GM19035 (cell line): ENCODE data around the gene SEPTIN1.
"Not testable (repeated sequence)": the region's sequence is repeated elsewhere in the genome, so short reads cannot be mapped to it uniquely, and the experiment has no call there.

Experiments
- ATAC-seq: cut with Tn5 transposase; IDR thresholded peaks from one replicate; pipeline ENCODE4 v1.9.1; 2021; ENCODE audit not compliant: unreplicated experiment

SEPTIN1 gene

DNA sequence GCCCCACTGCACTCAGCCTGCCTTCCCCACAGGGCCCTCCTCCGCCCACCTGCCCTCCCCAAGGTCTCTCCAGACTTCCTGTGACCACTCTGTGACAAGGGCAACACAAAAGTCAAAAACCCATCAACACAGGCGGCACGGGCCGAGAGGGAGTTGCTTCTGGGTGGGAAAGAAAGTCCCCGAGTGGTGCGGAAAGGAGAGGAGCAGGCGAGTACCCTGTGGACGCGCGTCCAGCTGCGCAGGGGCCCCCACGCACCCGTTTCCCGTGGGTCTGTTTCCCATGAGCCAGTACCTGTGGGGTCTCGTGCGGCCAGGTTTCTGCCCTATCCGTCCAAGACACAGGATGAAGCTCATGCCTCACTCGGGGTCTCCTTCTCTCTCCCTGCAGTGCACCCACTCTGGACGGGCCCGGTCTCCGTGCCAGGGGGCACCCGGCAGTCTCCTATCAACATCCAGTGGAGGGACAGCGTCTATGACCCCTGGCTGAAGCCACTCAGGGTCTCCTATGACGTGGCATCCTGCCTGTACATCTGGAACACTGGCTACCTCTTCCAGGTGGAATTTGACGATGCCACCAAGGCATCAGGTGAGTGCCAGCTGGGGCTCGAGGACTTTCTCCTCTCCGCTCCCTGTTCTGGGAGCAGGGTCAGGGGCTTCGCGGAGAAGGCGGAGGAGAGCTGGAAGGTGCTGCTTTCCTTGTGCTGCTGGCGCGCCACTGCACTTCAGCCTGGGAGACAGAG is 39.4 kb downstream of the SEPTIN1 start:
- no peak for ATAC-seq

DNA sequence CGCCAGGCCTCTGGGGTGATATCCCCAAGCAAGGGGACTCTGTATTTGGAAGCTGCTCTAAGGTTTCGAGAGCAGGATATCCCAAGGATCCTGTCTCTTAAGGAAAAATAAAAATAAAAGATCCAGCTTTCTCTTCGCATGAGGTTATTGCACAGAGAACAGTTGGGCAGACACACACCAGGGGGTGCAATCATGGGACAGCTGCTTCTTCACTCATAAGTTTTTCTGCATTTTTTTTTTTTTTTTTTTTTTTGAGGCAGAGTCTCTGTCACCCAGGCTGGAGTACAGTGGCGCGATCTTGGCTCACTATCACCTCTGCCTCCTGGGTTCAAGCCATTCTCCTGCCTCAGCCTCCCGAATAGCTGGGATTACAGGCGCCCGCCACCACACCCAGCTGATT is 40.4 kb downstream of the SEPTIN1 start:
- ATAC-seq = not testable (repeated sequence)

DNA sequence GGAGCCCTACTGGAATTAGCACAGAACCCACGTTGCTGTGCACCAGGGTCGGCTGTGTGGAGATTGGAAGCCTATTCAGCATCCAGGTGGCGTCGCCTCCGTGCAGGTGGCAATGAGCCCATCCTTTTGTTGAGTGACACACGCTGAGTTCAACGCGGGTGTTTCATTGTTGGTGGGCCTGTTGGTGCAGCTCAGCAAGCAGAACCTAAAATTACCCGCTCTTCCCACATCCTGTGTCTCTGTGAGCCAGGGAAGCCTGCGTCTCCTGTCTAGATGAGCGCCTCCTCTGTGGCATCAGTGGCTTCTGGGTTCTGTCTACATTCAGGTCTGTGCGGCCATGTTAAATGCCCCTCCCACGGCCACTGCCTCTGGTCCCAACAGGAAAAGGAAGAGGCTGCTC is 41.7 kb downstream of the SEPTIN1 start:
- no peak for ATAC-seq

DNA sequence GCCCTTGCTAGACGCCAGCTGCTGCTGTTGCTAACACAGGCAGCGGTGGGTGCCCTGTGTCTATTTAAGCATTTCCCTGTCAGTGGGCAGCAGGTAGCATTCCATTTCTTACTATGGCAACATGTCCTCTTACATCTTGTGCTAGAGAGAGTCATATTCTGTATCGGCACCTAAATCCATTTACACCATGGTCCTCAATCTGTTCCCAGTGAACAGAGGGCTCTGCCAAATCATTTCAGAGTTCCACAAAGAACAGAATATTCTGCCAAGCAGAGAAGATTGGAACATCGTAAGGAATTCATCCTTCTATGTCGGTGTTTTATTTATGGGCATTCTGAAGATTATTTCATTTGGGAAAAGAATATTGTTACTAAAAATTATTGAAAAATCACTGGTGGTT is 43.6 kb downstream of the SEPTIN1 start:
- not testable (repeated sequence) for ATAC-seq

DNA sequence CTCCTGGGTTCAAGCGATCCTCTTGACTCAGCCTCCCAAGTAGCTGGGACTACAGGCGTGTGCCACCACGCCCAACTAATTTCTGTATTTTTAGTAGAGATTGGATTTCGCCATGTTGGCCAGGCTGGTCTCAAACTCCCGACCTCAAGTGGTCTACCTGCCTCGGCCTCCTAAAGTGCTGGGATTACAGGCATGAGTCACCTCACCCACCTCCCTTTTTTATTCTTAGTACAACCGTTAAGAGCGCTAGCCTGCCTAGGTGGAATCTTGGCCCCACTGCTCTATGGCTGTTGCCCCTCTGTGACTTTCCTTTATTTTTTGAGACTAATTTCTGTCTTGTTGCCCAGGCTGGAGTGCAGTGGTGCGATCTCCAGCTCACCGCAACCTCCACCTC is 44.4 kb downstream of the SEPTIN1 start:
- ATAC-seq = not testable (repeated sequence)

DNA sequence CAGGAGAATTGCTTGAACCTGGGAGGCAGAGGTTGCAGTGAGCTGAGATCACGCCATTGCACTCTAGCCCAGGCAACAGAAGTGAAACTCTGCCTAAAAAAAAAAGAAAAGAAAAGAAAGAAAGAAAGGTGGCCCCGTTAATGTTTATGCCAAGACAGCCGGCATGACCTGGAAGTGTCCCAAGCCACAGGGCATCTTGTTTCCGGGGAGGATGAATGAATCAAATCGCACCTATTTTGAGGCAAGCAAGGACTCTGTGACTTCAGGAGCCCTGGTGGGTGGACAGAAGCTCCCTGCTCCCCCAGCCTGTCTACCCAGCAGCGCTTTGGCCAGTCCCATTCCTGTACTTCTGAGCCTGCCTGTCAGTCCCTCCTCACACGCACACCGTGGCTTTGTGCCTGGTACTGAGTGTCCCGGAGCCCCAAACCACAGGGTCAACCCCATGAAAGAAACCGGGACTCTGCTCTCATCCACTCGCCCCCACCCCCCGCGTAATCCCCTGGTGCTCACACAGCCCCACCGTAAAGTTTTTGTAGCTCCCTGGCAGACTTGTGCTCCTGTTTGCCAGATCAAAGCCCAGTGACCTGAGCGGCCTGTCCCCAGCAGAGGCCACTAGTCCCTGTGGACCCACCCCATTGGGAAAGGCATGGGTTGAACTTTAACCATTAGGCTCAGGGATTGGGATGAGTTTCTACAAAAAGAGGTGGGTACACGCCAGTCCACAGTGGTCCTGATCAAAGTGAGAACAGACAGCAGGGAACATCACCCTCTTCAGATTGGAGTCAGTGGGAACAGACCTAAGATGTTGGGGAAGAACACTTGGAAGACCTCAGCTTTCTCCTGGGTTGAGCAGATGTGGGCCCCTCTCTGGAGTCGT is 46.5 kb downstream of the SEPTIN1 start:
- peak; percentile 1 for ATAC-seq

DNA sequence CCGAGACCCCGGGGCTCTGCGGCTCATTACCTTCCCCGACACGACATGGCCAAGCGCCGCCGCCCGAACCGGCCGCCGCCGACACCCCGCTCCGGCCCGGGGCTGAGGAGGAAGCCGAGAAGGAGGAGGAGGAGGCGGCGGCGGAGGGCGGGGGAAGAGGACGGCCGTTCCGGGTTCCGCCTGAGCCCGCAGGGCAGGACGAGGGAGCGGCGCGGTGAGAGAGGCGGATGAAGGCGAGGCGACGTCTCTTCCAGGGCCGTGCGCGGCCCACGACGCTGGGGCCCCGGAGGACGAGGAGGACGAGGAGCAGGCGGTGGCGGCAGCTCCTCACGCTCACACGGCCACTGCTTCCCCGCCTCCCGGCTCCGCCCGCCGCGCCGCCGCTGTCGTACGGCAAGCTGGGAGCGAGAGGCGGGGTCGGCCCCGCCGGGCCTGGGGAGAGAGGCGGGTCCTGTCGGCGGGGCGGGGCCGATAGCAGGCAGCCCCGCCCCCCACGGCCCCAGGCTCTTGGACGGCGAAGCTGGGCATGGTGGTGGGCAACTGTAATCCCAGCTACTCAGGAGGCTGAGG is 47.2 kb downstream of the SEPTIN1 start:
- peak; percentile 65 for ATAC-seq

DNA sequence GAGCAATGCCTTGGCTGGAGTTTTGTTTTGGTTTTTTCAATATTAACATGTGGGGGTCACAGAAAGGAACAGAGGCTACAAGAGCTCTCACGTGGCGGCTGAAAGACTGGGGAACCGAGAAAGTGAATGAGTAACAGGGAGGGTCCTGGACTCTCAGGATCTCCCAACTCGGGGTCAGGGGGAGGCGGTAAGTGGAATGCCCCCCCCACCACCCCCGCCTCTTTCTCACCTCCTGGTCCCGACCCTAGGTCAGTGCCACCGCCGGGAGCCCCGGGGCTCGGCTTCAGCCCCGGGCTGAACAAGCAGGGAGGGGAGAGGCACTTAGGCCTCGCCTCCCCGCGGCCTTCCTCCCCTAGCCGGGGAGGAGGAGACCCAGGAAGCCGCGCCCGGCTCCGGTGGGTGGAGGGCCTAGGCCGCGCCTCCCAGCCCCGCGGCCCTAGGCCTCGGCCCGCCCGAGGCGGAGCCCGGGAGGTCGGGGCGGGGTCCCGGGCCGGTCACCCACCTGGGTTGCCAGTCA is 47.8 kb downstream of the SEPTIN1 start:
- peak; percentile 86 for ATAC-seq
